ENCODE data around the gene DLGAP4. TPM values are rescaled to one million over a fixed set of nuclear protein-coding genes. Genes with fewer than 3 reads are reported as not detected.

Gene DLGAP4
- total and polyA plus RNA-seq, 12 donors, result 34.0 to 74.4 (median 55.6) TPM

GRCh38 chr20:36460648-36461599, 154.8 kb downstream of the DLGAP4 start:
- ATAC-seq, result peak; percentile 66 to 86 (median 78)
- WGBS, 2 donors, result 9 to 19% methylated on average over 39 to 86 of the region's 96 CpGs

GRCh38 chr20:36461600-36462439, 155.7 kb downstream of the DLGAP4 start:
- 0% methylated on average over 29 to 43 of the region's 58 CpGs for WGBS, 2 donors
- ATAC-seq, result peak; percentile 14 to 54 (median 40)
- Histone ChIP-seq H3K27ac (peak overlapping the region; percentile 97 to 100 (median 99)), H3K4me3 (peak overlapping the region; percentile 67 to 98 (median 91)), H3K36me3 (peaks cover 0 to 13% (median 0%) of the 10 kb centered on the region in 9 donors), H3K27me3 (no peaks in the 10 kb centered on the region), H3K9me3 (no peaks in the 10 kb centered on the region), H3K4me1 (peaks cover 17 to 50% (median 47%) of the 10 kb centered on the region in 9 donors)
- TF ChIP-seq CTCF (IDR thresholded peaks at IDR 0.05), result no peak
- intact Hi-C loops (cut with DNase I), result loop anchor here in 7 of 10 donors (1.0 to 10.0 kb wide), 7 partner anchors 37 to 283 kb away; partner anchors contain the start of genes MYL9 (in 6 of the 7), RAB5IF (in 2 of the 7) and NDRG3 (in 1 of the 7)
- peak; percentile 74 to 76 for DNase-seq

More at GRCh38 chr20:36460648-36461599, 154.8 kb downstream of the DLGAP4 start:
- no peaks in the 10 kb centered on the region for H3K27me3 ChIP-seq
- peaks cover 0 to 7% (median 0%) of the 10 kb centered on the region in 9 donors for H3K36me3 ChIP-seq
- H3K4me3 ChIP-seq, result peak overlapping the region; percentile 22 to 98 (median 88)
- peak; percentile 92 to 95 for DNase-seq
- H3K27ac ChIP-seq, result peak overlapping the region; percentile 97 to 100 (median 99)
- intact Hi-C loops (cut with DNase I), result loop anchor here in 7 of 10 donors (1.0 to 10.0 kb wide), 6 partner anchors 80 to 284 kb away; partner anchors contain the start of genes MYL9 (in 6 of the 7), RAB5IF (in 2 of the 7) and NDRG3 (in 1 of the 7)
- TF ChIP-seq CTCF (IDR thresholded peaks at IDR 0.05), result peak in 3 of 9 donors; percentile 19 to 37 (median 31)
- peaks cover 11 to 42% (median 39%) of the 10 kb centered on the region in 9 donors for H3K4me1 ChIP-seq
- H3K9me3 ChIP-seq, result no peaks in the 10 kb centered on the region

- Histone ChIP-seq H3K27ac (peak overlapping the region; percentile 97 to 100 (median 99)), H3K4me3 (peak overlapping the region; percentile 67 to 98 (median 91)), H3K4me1 (peaks cover 22 to 58% (median 55%) of the 10 kb centered on the region in 9 donors), H3K36me3 (peaks cover 0 to 13% (median 0%) of the 10 kb centered on the region in 9 donors), H3K27me3 (no peaks in the 10 kb centered on the region), H3K9me3 (no peaks in the 10 kb centered on the region)
- DNase-seq (peak; percentile 68 to 83), ATAC-seq (peak; percentile 43 to 77 (median 69))
- no peak for TF ChIP-seq CTCF (IDR thresholded peaks at IDR 0.05)
- intact Hi-C loops (cut with DNase I), result loop anchor here in 5 of 10 donors (2.0 to 10.0 kb wide), 5 partner anchors 36 to 282 kb away; partner anchors contain the start of genes MYL9 (in 5 of the 5), RAB5IF (in 2 of the 5) and NDRG3 (in 1 of the 5)
- 0% methylated on average over 21 of the region's 21 CpGs for WGBS, 2 donors
Observed at GRCh38 chr20:36462440-36463211, 156.5 kb downstream of the DLGAP4 start.

Measured in heart right ventricle (tissue), 16 donors.